Vagina (tissue), 2 donors: ENCODE data around the gene BCL11A.

Source experiments
- POLR2AphosphoS5 ChIP-seq, 2 donors: sonication (generic); formaldehyde crosslinking; IDR thresholded peaks; one replicate each; pipeline ENCODE4 v1.9.0; 2017; ENCODE audit warnings: antibody characterized with exemption in 2 of 2, mild to moderate bottlenecking in 2 of 2, low read depth in 1 of 2; ENCODE audit not compliant: insufficient read depth in 1 of 2
- TF ChIP-seq, protein P1 (sequence below), 3 experiments: fragments of 450-650 bp in 2 of 3; fragments of 200-600 bp in 1 of 3; sonication (generic) in 1 of 3; IDR thresholded peaks; one replicate each; pipeline ENCODE4 v1.5.1; 2017 to 2019; ENCODE audit warnings: antibody characterized with exemption in 3 of 3, mild to moderate bottlenecking in 2 of 3, moderate library complexity in 2 of 3

DNA sequence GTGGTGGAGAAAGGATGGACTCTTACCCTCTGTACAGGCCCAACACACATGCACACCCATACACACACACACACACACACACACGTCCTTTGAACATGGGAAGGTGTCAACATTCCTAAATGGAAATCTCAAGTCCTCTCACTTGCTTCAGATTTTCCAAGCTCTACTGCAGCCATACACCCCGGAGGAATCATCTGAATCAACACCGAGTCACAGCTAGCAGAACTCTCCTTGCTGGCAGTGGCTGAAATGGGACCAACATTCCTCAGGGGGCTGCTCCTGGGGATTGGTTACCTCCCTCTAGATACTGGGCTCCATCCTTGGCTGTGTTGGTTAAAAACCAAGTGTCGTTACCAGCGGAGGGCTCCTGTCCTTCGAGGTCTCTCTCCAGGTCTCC, 112.7 kb downstream of the BCL11A start:
- no peak for TF ChIP-seq POLR2AphosphoS5 (IDR thresholded peaks at IDR 0.05; ENCODE audit: insufficient read depth in 1 of 2, low read depth in 1 of 2)
- TF ChIP-seq, protein P1, sequence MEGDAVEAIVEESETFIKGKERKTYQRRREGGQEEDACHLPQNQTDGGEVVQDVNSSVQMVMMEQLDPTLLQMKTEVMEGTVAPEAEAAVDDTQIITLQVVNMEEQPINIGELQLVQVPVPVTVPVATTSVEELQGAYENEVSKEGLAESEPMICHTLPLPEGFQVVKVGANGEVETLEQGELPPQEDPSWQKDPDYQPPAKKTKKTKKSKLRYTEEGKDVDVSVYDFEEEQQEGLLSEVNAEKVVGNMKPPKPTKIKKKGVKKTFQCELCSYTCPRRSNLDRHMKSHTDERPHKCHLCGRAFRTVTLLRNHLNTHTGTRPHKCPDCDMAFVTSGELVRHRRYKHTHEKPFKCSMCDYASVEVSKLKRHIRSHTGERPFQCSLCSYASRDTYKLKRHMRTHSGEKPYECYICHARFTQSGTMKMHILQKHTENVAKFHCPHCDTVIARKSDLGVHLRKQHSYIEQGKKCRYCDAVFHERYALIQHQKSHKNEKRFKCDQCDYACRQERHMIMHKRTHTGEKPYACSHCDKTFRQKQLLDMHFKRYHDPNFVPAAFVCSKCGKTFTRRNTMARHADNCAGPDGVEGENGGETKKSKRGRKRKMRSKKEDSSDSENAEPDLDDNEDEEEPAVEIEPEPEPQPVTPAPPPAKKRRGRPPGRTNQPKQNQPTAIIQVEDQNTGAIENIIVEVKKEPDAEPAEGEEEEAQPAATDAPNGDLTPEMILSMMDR (IDR thresholded peaks at IDR 0.05) = no peak
